WTC11 (cell line): ENCODE results near the gene RWDD2A. TPM values are rescaled to one million over a fixed set of nuclear protein-coding genes. Genes with fewer than 3 reads are reported as not detected.

Experiments used
- ATAC-seq: fragments of 200-7000 bp; cut with Tn5 transposase; 2 replicates; pipeline ENCODE4 v1.10.0; 2021; ENCODE audit warnings: mild to moderate bottlenecking, moderate library complexity
- CTCF ChIA-PET: fragments of 300-600 bp; sonication (Branson Sonifier 250); formaldehyde crosslinking; loops from one replicate; lab custom pipeline; 2021; ENCODE audit warnings: antibody characterized with exemption; lab: Charles Lee
- POLR2A ChIA-PET: fragments of 350-600 bp; sonication (Branson Sonifier 250); formaldehyde crosslinking; loops from one replicate; lab custom pipeline; 2021; ENCODE audit warnings: antibody characterized with exemption; lab: Charles Lee
- DNase-seq: peaks from one replicate; pipeline ENCODE4 v3.0.0; 2021; ENCODE audit warnings: low spot score
- H3K27ac Mint-ChIP-seq: 2 replicates; pipeline ENCODE4 v1.8.0; 2021; ENCODE audit warnings: mixed read lengths
- H3K27me3 Mint-ChIP-seq: 2 replicates; pipeline ENCODE4 v1.8.0; 2021; ENCODE audit warnings: low read depth, mild to moderate bottlenecking, moderate library complexity, mixed read lengths
- H3K36me3 Mint-ChIP-seq: 2 replicates; pipeline ENCODE4 v1.8.0; 2021; ENCODE audit warnings: mixed read lengths
- H3K4me1 Mint-ChIP-seq: 2 replicates; pipeline ENCODE4 v1.8.0; 2022; ENCODE audit warnings: mixed read lengths
- H3K4me3 Mint-ChIP-seq: 2 replicates; pipeline ENCODE4 v1.8.0; 2021; ENCODE audit warnings: mild to moderate bottlenecking, moderate library complexity, mixed read lengths
- H3K9me3 Mint-ChIP-seq: 2 replicates; pipeline ENCODE4 v1.8.0; 2021; ENCODE audit warnings: mixed read lengths
- ELF4 ChIP-seq: sonication (generic); formaldehyde crosslinking; IDR thresholded peaks from 2 replicates; pipeline ENCODE4 v1.8.1; 2022; ENCODE audit warnings: low read depth, mild to moderate bottlenecking, moderate library complexity, missing genetic modification reagents
- ESRRA ChIP-seq: sonication (generic); formaldehyde crosslinking; IDR thresholded peaks from 2 replicates; pipeline ENCODE4 v1.8.1; 2022; ENCODE audit warnings: mild to moderate bottlenecking, missing genetic modification reagents, borderline replicate concordance
- GABPB1 ChIP-seq: sonication (generic); formaldehyde crosslinking; IDR thresholded peaks from 2 replicates; pipeline ENCODE4 v1.8.1; 2023; ENCODE audit warnings: mild to moderate bottlenecking, missing genetic modification reagents
- JAZF1 ChIP-seq: fragments of 250-450 bp; sonication (Bioruptor Pico); IDR thresholded peaks from 2 replicates; pipeline ENCODE4 v1.9.0; 2021; ENCODE audit warnings: moderate library complexity, mild to moderate bottlenecking, inconsistent platforms
- NFE2L1 ChIP-seq: sonication (generic); formaldehyde crosslinking; IDR thresholded peaks from 2 replicates; pipeline ENCODE4 v1.8.1; 2023; ENCODE audit warnings: missing genetic modification reagents
- NR3C1 ChIP-seq: sonication (generic); formaldehyde crosslinking; conservative IDR thresholded peaks from 2 replicates; pipeline ENCODE4 v1.8.1; 2023; ENCODE audit warnings: low read depth, mild to moderate bottlenecking, missing genetic modification reagents
- RORB ChIP-seq: fragments of 250-450 bp; sonication (Bioruptor Pico); IDR thresholded peaks from 2 replicates; pipeline ENCODE4 v1.9.0; 2021; ENCODE audit warnings: mild to moderate bottlenecking
- ZNF317 ChIP-seq: sonication (generic); formaldehyde crosslinking; IDR thresholded peaks from 2 replicates; pipeline ENCODE4 v1.8.1; 2023; ENCODE audit warnings: low read depth, mild to moderate bottlenecking, moderate library complexity, missing genetic modification reagents, borderline replicate concordance
- total RNA-seq: library from RNA; stranded (reverse); gene quantifications from 3 replicates; pipeline ENCODE4 v1.2.3, GENCODE V29; 2021
- TF ChIP-seq, protein P1 (sequence below): fragments of 250-450 bp; sonication (Bioruptor Pico); IDR thresholded peaks from 2 replicates; pipeline ENCODE4 v1.8.0; 2021; ENCODE audit warnings: mild to moderate bottlenecking
- TF ChIP-seq, protein P2 (sequence below): fragments of 250-450 bp; sonication (Bioruptor Pico); conservative IDR thresholded peaks from 2 replicates; pipeline ENCODE4 v1.9.0; 2021; ENCODE audit warnings: mild to moderate bottlenecking
- TF ChIP-seq, protein P3 (sequence below): sonication (generic); formaldehyde crosslinking; IDR thresholded peaks from 2 replicates; pipeline ENCODE4 v1.8.1; 2023; ENCODE audit warnings: mild to moderate bottlenecking, missing genetic modification reagents, moderate library complexity
- TF ChIP-seq, protein P4 (sequence below): sonication (generic); formaldehyde crosslinking; IDR thresholded peaks from 2 replicates; pipeline ENCODE4 v1.8.1; 2023; ENCODE audit warnings: mild to moderate bottlenecking, moderate library complexity, missing genetic modification reagents
- TF ChIP-seq, protein P5 (sequence below): sonication (generic); formaldehyde crosslinking; IDR thresholded peaks from 2 replicates; pipeline ENCODE4 v1.8.1; 2022; ENCODE audit warnings: low read depth, mild to moderate bottlenecking, moderate library complexity, missing genetic modification reagents, borderline replicate concordance
- TF ChIP-seq, protein P6 (sequence below): fragments of 250-450 bp; sonication (Bioruptor Pico); IDR thresholded peaks from 2 replicates; pipeline ENCODE4 v1.9.0; 2021; ENCODE audit warnings: mild to moderate bottlenecking, borderline replicate concordance

RWDD2A gene
- total RNA-seq, 1 experiment from 2014 or later: 5.2 TPM

DNA sequence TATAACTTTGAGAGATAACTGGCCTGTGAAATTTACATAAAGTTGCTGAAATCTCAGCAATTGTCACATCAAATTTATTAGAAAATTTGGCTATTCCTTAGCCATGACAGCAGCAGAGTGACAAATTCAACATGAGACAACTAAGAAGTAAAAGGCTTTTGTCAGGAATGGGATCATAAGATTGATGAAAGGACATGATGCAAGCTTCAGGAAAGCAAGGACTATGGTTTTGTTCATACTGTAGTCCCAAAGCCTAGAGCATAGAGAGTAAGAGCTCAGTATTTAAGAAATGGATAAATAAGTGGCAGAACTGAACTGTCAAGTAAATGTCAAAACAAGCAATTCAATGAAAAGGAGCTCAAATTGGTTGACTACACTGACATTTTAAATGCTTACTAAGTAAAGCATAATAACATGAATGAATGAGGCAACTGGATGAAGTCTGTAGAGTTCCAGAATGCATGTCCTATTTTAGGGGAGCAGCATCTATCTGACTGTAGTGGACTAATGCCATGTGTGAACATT is 12.7 kb upstream of the RWDD2A start:
- CTCF ChIA-PET: interaction anchor here (1.6 kb wide), 1 partner anchor 113 kb away, joined by 3 read pairs; the partner anchor contains the start of gene DOP1A
- POLR2A ChIA-PET: no interaction called here
- no peak overlapping the region for H3K4me3 Mint-ChIP-seq
- no peak for DNase-seq
- TF ChIP-seq NR3C1 (CRISPR knock-in tag) (no peak), ESRRA (no peak), JAZF1 (no peak), NFE2L1 (CRISPR knock-in tag) (no peak), ZNF317 (no peak), GABPB1 (CRISPR knock-in tag) (no peak), RORB (CRISPR knock-in tag) (no peak), ELF4 (CRISPR knock-in tag) (no peak)
- TF ChIP-seq, protein P1, sequence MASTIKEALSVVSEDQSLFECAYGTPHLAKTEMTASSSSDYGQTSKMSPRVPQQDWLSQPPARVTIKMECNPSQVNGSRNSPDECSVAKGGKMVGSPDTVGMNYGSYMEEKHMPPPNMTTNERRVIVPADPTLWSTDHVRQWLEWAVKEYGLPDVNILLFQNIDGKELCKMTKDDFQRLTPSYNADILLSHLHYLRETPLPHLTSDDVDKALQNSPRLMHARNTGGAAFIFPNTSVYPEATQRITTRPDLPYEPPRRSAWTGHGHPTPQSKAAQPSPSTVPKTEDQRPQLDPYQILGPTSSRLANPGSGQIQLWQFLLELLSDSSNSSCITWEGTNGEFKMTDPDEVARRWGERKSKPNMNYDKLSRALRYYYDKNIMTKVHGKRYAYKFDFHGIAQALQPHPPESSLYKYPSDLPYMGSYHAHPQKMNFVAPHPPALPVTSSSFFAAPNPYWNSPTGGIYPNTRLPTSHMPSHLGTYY (CRISPR knock-in tag): no peak
- TF ChIP-seq, protein P2, sequence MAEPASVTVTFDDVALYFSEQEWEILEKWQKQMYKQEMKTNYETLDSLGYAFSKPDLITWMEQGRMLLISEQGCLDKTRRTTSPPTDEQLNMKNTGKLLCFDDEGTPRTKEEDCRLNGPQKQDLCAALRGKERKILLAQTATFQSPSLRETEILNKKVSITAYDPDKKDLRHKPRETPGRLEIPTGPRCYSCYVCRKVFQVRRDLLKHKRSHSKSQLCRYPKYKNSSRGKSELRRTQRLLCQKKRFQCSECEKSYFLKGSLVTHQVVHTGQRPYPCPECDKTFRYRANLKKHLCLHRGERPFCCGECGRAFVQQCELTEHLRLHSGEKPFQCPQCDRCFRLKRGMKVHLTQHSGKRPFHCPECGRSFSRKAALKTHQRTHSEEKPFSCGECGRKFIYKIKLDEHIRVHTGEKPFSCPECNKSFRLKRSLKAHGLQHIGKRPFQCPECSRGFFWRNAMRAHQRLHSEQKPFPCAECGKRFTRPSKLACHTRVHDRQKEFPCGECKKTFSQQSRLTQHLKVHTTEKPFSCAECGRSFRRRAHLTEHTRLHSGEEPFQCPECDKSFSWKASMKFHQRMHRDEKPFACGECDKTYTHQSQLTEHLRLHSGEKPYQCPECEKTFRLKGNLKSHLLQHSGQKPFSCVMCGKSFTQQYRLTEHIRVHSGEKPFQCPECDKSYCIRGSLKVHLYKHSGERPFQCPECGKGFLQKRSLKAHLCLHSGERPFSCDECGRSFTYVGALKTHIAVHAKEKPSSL (CRISPR knock-in tag): no peak
- TF ChIP-seq, protein P3, sequence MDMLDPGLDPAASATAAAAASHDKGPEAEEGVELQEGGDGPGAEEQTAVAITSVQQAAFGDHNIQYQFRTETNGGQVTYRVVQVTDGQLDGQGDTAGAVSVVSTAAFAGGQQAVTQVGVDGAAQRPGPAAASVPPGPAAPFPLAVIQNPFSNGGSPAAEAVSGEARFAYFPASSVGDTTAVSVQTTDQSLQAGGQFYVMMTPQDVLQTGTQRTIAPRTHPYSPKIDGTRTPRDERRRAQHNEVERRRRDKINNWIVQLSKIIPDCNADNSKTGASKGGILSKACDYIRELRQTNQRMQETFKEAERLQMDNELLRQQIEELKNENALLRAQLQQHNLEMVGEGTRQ (CRISPR knock-in tag): no peak
- TF ChIP-seq, protein P4, sequence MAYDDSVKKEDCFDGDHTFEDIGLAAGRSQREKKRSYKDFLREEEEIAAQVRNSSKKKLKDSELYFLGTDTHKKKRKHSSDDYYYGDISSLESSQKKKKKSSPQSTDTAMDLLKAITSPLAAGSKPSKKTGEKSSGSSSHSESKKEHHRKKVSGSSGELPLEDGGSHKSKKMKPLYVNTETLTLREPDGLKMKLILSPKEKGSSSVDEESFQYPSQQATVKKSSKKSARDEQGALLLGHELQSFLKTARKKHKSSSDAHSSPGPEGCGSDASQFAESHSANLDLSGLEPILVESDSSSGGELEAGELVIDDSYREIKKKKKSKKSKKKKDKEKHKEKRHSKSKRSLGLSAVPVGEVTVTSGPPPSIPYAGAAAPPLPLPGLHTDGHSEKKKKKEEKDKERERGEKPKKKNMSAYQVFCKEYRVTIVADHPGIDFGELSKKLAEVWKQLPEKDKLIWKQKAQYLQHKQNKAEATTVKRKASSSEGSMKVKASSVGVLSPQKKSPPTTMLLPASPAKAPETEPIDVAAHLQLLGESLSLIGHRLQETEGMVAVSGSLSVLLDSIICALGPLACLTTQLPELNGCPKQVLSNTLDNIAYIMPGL: no peak
- TF ChIP-seq, protein P5, sequence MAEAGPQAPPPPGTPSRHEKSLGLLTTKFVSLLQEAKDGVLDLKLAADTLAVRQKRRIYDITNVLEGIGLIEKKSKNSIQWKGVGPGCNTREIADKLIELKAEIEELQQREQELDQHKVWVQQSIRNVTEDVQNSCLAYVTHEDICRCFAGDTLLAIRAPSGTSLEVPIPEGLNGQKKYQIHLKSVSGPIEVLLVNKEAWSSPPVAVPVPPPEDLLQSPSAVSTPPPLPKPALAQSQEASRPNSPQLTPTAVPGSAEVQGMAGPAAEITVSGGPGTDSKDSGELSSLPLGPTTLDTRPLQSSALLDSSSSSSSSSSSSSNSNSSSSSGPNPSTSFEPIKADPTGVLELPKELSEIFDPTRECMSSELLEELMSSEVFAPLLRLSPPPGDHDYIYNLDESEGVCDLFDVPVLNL (CRISPR knock-in tag): no peak
- TF ChIP-seq, protein P6, sequence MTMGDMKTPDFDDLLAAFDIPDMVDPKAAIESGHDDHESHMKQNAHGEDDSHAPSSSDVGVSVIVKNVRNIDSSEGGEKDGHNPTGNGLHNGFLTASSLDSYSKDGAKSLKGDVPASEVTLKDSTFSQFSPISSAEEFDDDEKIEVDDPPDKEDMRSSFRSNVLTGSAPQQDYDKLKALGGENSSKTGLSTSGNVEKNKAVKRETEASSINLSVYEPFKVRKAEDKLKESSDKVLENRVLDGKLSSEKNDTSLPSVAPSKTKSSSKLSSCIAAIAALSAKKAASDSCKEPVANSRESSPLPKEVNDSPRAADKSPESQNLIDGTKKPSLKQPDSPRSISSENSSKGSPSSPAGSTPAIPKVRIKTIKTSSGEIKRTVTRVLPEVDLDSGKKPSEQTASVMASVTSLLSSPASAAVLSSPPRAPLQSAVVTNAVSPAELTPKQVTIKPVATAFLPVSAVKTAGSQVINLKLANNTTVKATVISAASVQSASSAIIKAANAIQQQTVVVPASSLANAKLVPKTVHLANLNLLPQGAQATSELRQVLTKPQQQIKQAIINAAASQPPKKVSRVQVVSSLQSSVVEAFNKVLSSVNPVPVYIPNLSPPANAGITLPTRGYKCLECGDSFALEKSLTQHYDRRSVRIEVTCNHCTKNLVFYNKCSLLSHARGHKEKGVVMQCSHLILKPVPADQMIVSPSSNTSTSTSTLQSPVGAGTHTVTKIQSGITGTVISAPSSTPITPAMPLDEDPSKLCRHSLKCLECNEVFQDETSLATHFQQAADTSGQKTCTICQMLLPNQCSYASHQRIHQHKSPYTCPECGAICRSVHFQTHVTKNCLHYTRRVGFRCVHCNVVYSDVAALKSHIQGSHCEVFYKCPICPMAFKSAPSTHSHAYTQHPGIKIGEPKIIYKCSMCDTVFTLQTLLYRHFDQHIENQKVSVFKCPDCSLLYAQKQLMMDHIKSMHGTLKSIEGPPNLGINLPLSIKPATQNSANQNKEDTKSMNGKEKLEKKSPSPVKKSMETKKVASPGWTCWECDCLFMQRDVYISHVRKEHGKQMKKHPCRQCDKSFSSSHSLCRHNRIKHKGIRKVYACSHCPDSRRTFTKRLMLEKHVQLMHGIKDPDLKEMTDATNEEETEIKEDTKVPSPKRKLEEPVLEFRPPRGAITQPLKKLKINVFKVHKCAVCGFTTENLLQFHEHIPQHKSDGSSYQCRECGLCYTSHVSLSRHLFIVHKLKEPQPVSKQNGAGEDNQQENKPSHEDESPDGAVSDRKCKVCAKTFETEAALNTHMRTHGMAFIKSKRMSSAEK: no peak
- no peaks in the 10 kb centered on the region for H3K27me3 Mint-ChIP-seq
- ATAC-seq: no peak
- H3K36me3 Mint-ChIP-seq: peaks cover 69% of the 10 kb centered on the region
- no peaks in the 10 kb centered on the region for H3K9me3 Mint-ChIP-seq
- peaks cover 9% of the 10 kb centered on the region for H3K4me1 Mint-ChIP-seq
- no peak overlapping the region for H3K27ac Mint-ChIP-seq
